Stimulated activated CD8-positive, alpha-beta memory T cell treated with anti-CD3 and anti-CD28 coated beads, Interleukin-7, amount 100 ng/mL, for 1 hour (primary cell): Measurements from ENCODE around the gene STK17A.
"Not testable (repeated sequence)": the region's sequence is repeated elsewhere in the genome, so short reads cannot be mapped to it uniquely, and the experiment has no call there.

Experiments used
- DNase-seq, 2 donors: peaks; one replicate each; pipeline ENCODE4 v3.0.0-alpha.2; 2020; ENCODE audit warnings: low read depth in 2 of 2

Gene STK17A

GRCh38 chr7:43596426-43596825 lies 13.5 kb downstream of the STK17A start:
- not testable (repeated sequence) for DNase-seq

- no peak for DNase-seq
Measured at GRCh38 chr7:43600056-43600455, 17.1 kb downstream of the STK17A start.

- no peak for DNase-seq
Measured at GRCh38 chr7:43602256-43602655, 19.3 kb downstream of the STK17A start.

DNA sequence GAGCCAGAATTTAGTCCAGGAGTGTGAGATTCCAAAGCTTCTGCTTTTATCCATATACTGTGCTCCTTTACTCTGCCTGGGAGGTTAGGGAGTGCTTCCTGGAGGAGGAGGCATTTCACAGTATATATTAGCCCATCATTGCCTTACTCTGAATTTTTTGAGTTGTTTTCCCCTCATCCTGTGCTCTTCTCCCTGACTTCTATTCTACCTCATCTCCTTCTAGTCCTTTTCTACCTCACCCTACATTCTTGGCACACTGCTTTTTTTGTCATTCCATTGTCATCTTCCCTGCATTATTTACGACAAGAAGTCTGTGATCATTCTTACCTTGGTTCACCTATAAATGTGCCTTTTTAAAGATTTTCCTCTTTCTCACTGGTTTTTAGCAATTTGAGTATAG lies 21.3 kb downstream of the STK17A start:
- no peak for DNase-seq

DNA sequence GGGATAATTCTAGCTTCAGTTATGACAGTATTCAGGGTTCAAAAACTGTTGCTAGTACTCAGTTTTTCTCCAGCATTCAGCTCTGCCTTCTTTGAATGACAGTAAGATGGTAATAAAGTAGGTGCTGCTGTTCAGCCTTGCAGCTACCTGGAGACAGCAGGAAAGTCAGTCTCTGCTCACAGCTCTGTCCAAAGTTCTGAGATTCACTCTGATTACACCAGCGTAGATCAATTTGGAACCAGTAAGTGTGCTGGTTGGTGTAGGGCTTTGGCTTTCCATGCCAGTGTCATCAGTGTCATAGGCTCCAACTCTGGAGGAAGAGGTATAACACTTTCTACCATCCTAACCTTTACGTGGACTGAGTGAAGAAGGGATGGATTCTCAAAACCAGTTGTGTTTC lies 26.2 kb downstream of the STK17A start:
- no peak for DNase-seq

DNA sequence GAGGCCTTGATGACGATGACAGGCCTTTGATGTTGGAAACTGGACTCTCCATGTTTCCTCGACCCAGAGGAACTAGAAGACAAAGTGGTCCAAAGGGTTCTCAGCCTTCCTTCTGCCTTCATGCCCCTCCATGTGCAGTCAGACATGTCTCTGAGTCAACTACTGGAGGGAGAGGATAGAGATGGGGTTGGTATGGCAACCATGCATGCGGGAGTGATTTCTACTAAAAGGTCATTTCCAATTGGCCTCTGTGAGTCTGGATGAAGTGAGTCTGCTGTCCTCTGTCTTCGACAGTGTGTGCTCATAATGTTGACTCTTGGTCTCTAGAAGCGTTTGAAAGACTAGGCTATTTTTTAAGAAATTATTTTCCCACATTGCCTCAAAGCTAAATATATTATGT lies 29.2 kb downstream of the STK17A start:
- no peak for DNase-seq

DNA sequence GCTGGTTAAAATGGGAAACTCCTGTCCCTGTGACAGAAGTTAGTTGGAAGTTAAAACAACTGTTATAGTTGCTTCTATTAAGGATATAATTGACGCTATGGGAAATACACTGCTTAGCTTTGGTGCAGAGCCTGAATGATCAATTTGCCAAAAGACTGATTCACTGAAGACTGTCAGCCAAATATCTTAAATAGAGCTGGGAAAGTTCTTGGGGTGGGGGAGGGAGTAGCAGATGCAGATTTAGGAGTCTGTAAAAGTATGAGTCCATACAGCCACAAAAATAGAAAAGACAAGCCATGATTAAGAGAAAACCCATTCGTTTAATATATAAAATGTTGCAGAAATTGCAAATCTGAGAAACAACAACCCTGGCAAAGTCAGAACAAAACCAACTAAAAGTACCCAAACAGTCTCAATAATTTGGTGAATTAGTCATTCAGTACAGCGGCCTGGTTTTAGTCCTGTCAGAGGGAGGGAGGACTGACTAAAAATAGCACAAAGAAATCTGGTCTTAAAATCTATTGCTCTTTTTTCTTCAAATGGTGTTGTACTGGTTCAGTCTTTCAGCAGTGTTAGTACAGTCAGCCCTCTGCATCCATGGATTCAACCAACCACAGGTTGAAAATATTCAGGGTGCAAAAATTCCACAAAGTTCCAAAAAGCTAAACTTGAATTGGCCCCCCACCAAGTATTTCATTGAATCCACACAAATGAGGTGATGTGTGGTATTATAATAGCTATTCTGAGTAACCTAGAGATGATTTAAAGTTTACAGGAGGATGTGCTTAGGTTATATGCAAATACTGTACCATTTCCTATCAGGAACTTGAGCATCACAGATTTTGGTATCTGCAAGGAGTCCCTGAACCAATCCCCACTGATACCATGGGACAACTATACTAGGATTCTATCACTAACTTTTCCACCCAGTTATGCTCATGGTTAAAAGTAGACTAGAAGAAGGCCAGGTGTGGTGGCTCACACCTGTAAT lies 30.0 kb downstream of the STK17A start:
- no peak for DNase-seq

DNA sequence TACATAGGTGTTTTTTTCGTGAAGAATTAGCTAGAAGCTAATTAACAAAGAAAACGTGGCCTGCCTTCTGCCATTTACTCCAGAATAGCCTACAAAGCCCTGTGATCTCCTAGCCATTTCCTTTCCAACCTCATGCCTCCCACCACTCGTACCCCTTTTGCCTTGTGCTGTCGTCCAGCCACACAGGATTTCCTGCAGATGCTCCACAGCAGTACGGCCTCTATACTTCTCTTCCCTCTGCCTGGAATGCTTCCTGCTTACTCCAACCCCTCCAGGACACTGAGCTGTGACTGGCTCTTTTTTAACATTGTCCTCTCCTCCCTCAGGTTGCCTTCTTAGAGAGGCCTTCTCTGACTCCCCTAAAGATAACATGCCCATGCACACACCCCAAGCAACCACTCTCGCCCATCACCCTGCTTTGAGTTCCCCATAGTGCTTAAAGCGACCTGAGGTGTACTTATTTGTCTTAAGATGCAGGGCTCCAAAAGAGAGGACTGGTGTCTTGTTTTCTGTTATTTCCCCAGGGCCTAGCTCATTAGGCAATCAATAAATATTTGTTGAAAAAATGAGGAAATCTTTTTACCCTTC lies 32.7 kb downstream of the STK17A start:
- DNase-seq: no peak

DNA sequence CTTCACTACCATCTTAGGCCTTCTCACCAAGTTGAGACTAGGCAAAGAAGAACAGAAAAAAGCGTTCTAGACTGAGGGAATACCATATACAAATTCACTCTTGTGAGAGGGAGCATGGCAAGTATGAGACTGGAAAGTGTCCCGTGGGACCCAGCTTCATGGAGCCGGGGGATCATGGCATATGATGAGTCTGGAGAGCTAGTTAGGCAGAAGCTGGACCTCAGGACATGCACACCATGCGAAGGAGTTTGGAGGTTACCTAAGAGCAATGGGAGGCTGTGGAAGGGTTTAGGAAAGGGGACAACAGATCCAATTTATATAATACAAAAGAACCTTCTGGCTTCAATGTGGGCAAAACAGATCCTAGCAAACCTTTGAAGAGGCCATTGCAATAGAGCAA lies 34.1 kb downstream of the STK17A start:
- no peak for DNase-seq

GRCh38 chr7:43618073-43618472 lies 35.2 kb downstream of the STK17A start:
- no peak for DNase-seq

DNA sequence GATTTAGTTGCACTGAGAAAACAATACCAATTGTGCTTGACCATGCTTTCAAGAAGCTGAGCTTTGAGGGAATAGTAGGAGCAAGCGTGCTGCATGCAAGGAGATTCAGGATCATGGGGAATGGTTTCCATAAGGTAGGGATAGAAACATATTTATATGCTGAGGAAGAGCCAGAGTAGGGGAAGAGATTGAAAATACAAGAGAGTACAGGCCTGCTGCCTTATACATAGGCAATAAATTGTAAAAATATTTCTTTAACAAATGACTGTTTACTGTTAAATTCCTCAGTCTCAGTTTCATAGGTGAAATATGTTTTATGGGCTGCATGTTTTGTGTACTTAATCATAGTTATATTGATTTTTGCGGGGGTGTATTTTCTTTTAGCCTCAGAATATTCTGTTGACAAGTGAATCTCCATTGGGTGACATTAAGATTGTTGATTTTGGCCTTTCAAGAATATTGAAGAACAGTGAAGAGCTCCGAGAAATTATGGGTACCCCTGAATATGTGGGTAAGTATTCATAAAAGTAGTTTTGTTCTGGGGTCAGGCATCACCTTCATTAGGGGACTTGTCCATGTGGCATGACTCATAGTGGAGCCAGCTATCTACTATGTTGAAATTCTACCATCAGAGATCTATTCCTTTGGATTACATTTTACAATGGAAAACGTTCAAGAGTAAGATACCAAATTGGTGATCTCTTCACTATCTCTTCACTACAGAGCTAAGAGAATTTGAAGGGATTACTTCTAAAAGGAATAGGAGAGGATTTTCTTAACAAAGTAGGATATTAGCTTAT lies 36.5 kb downstream of the STK17A start:
- DNase-seq: no peak

- DNase-seq: no peak
Measured at GRCh38 chr7:43621729-43622448, 39.0 kb downstream of the STK17A start.

DNA sequence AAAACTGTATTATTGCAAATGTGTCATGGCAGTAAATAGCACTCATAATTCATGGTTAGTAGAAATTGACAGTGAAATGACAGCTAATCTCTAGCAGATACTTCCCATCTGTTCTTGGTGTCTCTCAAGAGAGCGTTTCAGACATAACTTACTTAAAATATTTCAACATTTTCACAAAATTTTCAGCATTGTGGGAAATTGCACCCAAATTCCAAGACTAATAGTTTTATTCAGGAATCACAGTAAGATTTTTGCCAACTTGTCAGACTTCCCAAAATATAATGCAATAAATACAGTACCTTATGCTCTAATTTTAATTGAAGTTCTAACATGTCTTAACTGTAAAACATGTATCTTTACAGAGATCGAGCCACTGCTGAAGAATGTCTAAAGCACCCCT lies 41.2 kb downstream of the STK17A start:
- no peak for DNase-seq

GRCh38 chr7:43625453-43625852 lies 42.5 kb downstream of the STK17A start:
- peak in 1 of 2 donors; percentile 53 for DNase-seq

DNA sequence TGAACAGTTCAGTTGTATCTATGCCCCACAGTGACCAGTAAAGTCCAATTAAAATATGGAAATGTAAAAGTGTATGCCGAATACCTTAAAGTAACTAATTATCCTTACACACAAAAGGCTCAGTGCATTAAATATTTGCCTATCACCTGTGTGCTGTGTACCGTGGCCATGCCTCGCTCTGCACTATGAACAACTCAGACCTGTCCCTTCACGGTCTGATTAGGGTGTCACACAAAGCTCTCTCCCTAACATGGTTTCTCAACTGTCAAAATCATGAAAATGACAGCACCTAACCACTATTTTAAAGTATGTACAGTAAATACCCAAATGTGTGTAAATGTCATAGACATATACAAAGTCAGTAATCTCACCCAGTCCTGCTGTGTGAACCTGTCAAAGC lies 43.1 kb downstream of the STK17A start:
- DNase-seq: no peak

- no peak for DNase-seq
Measured at GRCh38 chr7:43626695-43627094, 43.8 kb downstream of the STK17A start.

GRCh38 chr7:43627798-43628197 lies 44.9 kb downstream of the STK17A start:
- not testable (repeated sequence) for DNase-seq

- DNase-seq: no peak
Measured at GRCh38 chr7:43628431-43628830, 45.5 kb downstream of the STK17A start.

DNA sequence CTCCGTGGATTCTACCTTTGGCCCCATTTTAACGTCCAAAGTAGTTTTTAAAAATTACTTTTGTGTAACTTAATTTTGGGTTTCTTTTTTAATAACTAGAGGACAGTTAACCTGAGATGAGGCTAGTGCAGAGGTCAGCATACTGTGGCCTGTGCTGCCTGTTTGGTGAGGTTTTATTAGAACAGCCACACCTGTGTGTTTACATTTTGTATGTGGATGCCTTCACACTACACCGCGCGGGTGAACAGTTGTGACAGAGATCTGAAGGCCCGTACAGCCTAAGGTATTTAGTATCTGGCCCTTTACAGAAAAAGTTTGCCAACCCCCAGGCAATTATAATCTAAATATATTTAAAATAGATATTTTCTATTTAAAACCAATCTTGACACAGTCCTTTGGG lies 46.9 kb downstream of the STK17A start:
- DNase-seq: no peak

DNA sequence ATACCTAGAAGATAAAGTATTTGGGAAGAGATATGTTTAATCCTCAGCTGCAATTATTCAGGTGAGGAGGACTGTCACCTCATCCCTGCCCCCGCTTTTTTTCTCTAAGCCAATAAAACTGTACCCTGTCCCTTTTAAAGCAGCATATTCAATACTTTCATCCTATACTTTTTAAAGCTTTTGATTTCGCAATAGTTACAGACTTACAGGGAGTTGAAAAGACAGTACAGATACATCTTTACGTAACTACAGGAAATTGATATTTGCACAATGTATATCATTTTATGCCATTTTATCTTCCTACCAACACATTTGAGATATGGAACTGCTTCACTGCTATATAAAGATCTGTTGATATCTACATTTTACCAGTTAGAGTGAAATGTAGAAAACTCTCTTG lies 47.6 kb downstream of the STK17A start:
- DNase-seq: no peak

GRCh38 chr7:43631559-43631958 lies 48.7 kb downstream of the STK17A start:
- DNase-seq: no peak

- DNase-seq: no peak
Measured at GRCh38 chr7:43632746-43633145, 49.8 kb downstream of the STK17A start.
